Retinal pigment epithelial cell (primary cell): ENCODE measurements around the gene ETV6.

Experiments used
- DNase-seq: peaks from one replicate; pipeline ENCODE4 v3.0.0-alpha.2; 2010; ENCODE audit warnings: low read depth
- H3K4me3 ChIP-seq: 2 replicates; pipeline ENCODE4 v1.5.1; 2011; ENCODE audit warnings: mild to moderate bottlenecking, low read length, control low read depth, moderate library complexity
- TF ChIP-seq, protein P1 (sequence below): conservative IDR thresholded peaks from 2 replicates; pipeline ENCODE4 v1.5.1; 2011; ENCODE audit warnings: low read depth, low read length, control low read depth, inconsistent platforms

The ETV6 gene

GRCh38 chr12:11756022-11756421 lies 106.5 kb downstream of the ETV6 start:
- TF ChIP-seq, protein P1, sequence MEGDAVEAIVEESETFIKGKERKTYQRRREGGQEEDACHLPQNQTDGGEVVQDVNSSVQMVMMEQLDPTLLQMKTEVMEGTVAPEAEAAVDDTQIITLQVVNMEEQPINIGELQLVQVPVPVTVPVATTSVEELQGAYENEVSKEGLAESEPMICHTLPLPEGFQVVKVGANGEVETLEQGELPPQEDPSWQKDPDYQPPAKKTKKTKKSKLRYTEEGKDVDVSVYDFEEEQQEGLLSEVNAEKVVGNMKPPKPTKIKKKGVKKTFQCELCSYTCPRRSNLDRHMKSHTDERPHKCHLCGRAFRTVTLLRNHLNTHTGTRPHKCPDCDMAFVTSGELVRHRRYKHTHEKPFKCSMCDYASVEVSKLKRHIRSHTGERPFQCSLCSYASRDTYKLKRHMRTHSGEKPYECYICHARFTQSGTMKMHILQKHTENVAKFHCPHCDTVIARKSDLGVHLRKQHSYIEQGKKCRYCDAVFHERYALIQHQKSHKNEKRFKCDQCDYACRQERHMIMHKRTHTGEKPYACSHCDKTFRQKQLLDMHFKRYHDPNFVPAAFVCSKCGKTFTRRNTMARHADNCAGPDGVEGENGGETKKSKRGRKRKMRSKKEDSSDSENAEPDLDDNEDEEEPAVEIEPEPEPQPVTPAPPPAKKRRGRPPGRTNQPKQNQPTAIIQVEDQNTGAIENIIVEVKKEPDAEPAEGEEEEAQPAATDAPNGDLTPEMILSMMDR = no peak
- DNase-seq = no peak
- no peak overlapping the region for H3K4me3 ChIP-seq

GRCh38 chr12:11756523-11756922 lies 107.0 kb downstream of the ETV6 start:
- TF ChIP-seq, protein P1 = no peak
- DNase-seq = no peak

GRCh38 chr12:11757095-11757494 lies 107.6 kb downstream of the ETV6 start:
- no peak overlapping the region for H3K4me3 ChIP-seq
- no peak for DNase-seq
- TF ChIP-seq, protein P1 = no peak

More at GRCh38 chr12:11756523-11756922, 107.0 kb downstream of the ETV6 start:
- no peak overlapping the region for H3K4me3 ChIP-seq

- no peak for DNase-seq
- no peak overlapping the region for H3K4me3 ChIP-seq
- TF ChIP-seq, protein P1 = no peak
Observed at GRCh38 chr12:11757531-11757930, 108.1 kb downstream of the ETV6 start.

DNA sequence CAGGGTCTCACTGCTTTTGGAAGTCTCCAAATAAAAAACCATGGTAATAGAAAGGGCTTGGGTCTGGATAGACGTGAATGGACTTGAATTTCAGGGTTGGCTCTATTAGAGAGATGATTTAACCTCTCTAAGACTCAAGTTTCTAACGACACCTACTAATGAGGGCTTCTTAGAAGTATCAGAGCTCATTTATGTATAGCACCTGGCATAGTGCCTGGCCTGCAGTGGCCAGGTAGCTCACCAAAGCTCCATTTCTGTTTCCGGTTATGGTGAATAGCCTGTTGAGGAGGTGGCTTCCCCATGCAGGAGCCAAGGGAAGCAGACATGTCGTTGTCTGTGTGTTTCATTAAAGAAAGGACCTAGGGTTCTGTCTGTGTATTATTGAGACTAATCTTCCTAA lies 108.6 kb downstream of the ETV6 start:
- H3K4me3 ChIP-seq = no peak overlapping the region
- TF ChIP-seq, protein P1 = no peak
- no peak for DNase-seq

DNA sequence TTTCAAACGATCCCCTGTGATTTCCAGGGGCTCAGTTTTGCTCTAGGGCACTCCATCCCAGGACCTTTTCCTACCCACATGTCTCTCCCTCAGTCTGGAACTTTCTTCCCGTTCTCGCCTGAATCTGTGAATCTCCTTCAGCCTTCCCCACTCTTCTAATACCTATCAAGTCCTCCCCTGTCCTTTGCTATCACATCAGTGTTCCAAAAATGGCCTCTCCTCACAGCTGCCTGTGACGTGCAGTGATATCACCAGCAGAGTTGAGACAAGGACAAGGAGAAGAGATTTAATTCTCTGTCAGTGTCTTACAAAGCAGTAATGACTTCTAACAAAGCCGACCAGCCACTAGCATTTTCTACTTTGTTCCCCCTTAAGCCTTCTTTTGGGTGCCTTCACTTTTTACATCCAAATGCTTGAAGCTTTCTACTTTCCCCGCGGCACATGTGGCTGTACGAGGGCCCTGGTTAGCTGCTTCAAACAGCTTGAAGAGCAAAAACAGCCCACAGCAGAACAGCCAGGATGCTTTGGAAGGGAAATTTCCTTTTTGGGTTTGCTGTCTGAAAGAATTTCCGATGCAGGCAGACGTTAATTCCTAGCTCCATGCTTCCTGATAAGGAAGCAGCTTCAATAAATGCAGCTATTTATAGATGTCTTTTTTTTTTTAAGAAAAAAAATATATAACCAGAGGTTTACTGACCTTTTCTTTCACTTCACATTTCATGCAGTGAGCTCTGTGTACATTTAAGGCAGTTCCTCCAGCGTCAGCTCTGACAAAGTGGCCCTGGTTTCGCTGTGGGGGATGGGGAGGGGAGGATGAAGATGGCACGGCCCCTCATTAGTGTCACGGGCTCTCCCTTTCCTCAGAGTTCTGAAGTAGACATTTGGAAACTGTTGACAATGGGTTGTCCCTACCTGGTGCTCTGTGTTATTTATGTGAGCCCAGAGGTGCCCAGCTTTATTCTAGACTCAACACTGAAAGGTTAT lies 109.3 kb downstream of the ETV6 start:
- TF ChIP-seq, protein P1 = no peak
- no peak for DNase-seq

GRCh38 chr12:11759494-11759878 lies 110.0 kb downstream of the ETV6 start:
- TF ChIP-seq, protein P1 = no peak
- no peak overlapping the region for H3K4me3 ChIP-seq
- no peak for DNase-seq

More for the DNA sequence above, 109.3 kb downstream of the ETV6 start:
- no peak overlapping the region for H3K4me3 ChIP-seq
